ENCODE measurements around the gene STPG1. TPM values are rescaled to one million over a fixed set of nuclear protein-coding genes. Genes with fewer than 3 reads are reported as not detected.

Gene STPG1
- total and polyA plus RNA-seq, 9 of the 15 experiments (the other 6 are each of a cell fraction or from before 2014, with no cell fraction given) = 5.0 to 11.9 (median 8.3) TPM

DNA sequence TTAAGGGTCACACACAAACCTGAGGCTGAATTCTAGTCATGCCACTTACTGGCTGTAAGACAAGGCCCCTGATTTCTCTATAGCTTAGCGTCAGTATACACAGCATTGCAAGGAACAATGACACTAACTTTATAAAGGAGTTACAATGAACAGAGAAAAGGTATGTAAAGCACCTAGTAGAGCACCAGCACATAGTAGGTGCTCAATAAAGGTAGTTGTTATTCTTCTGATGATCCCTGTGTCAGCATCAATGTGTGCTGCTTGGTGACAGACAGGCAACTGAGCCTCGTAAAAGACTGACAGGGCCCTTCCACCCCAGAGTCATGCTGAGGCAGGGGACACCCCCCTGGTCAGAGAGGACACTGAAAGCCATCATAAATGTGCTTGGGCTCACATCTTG is 51.2 kb downstream of the STPG1 start:
- no TSS peak for BruUV-seq (replicated peaks)

More for the DNA sequence above, 51.2 kb downstream of the STPG1 start:
- ATAC-seq (no peak), DNase-seq (ENCODE audit: extremely low read depth in 1 of 4, low spot score in 3 of 4) (no peak), FAIRE-seq (no peak)
- Histone ChIP-seq H3K4me3 (no peak overlapping the region), H3K9me1 (ENCODE audit: control insufficient read depth, insufficient read depth, low read length) (no peaks in the 10 kb centered on the region), H3K79me2 (ENCODE audit: control insufficient read depth, insufficient read depth, low read length) (no peaks in the 10 kb centered on the region), H3K4me2 (ENCODE audit: insufficient read depth, low read length) (no peak overlapping the region), H3K36me3 (ENCODE audit: control insufficient read depth, insufficient read depth, low read length) (no peaks in the 10 kb centered on the region), H2AFZ (ENCODE audit: low read depth, low read length) (no peak overlapping the region), H3K9me3 (replicated peaks; ENCODE audit: control insufficient read depth, insufficient read depth, low read depth, low read length) (no peaks in the 10 kb centered on the region), H4K20me1 (replicated peaks; ENCODE audit: control insufficient read depth, insufficient read depth, low read length) (peaks cover 14% of the 10 kb centered on the region), H3K27ac (ENCODE audit: extremely low read depth, low read depth, low read length) (no peak overlapping the region), H3K4me1 (replicated peaks in 1 of 2; ENCODE audit: control insufficient read depth in 2 of 2, insufficient read depth in 2 of 2, low read length in 2 of 2) (peaks cover 0 to 8% of the 10 kb centered on the region in 2 experiments; a peak in 2 of 5 replicates), H3K27me3 (ENCODE audit: control insufficient read depth in 2 of 2, insufficient read depth in 2 of 2, low read length in 2 of 2) (peaks cover 4 to 68% of the 10 kb centered on the region in 2 experiments; a peak in 4 of 5 replicates), H3K9ac (ENCODE audit: insufficient read depth in 1 of 2, low read depth in 2 of 2, low read length in 2 of 2) (no peak overlapping the region)
- WGBS (ENCODE audit: insufficient coverage, low coverage, missing lambda C conversion rate) = 17% methylated on average over 2 of the region's 2 CpGs
- ChIA-PET CTCF (ENCODE audit: low intra/inter-chr PET ratio) (no interaction called here), POLR2A (interaction anchor here (0.9 kb wide), 1 partner anchor 29 kb away, joined by 3 read pairs; no protein-coding TSS in a partner anchor)
- TF ChIP-seq ZKSCAN1 (IDR thresholded peaks at IDR 0.05; ENCODE audit: low read depth, low read length) = peak; percentile 91
- TF ChIP-seq, protein P1, sequence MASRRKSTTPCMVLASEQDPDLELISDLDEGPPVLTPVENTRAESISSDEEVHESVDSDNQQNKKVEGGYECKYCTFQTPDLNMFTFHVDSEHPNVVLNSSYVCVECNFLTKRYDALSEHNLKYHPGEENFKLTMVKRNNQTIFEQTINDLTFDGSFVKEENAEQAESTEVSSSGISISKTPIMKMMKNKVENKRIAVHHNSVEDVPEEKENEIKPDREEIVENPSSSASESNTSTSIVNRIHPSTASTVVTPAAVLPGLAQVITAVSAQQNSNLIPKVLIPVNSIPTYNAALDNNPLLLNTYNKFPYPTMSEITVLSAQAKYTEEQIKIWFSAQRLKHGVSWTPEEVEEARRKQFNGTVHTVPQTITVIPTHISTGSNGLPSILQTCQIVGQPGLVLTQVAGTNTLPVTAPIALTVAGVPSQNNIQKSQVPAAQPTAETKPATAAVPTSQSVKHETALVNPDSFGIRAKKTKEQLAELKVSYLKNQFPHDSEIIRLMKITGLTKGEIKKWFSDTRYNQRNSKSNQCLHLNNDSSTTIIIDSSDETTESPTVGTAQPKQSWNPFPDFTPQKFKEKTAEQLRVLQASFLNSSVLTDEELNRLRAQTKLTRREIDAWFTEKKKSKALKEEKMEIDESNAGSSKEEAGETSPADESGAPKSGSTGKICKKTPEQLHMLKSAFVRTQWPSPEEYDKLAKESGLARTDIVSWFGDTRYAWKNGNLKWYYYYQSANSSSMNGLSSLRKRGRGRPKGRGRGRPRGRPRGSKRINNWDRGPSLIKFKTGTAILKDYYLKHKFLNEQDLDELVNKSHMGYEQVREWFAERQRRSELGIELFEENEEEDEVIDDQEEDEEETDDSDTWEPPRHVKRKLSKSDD (conservative IDR thresholded peaks at IDR 0.05; ENCODE audit: low read length) = no peak
- TF ChIP-seq NR3C1 (CRISPR knock-in tag; IDR thresholded peaks at IDR 0.05) = no peak
- TF ChIP-seq ELF4 (CRISPR knock-in tag; IDR thresholded peaks at IDR 0.05) = no peak
- no peak for TF ChIP-seq NR2C2 (CRISPR knock-in tag; IDR thresholded peaks at IDR 0.05)
- TF ChIP-seq NR2C2 (tag; IDR thresholded peaks at IDR 0.05) = no peak
- TF ChIP-seq BACH1 (tag; IDR thresholded peaks at IDR 0.05) = no peak
- intact Hi-C loops (cut with micrococcal nuclease) = no loop called here
- in situ Hi-C loops (cut with MboI) = no loop called here
